Endothelial cell of umbilical vein (primary cell): ENCODE results near the gene MYH14. TPM values are rescaled to one million over a fixed set of nuclear protein-coding genes. Genes with fewer than 3 reads are reported as not detected.

ENCODE experiments used
- BruUV-seq: library from RNA; stranded (reverse); fragments of 400-500 nt; replicated peaks from 2 replicates; lab custom pipeline; 2021; lab: Mats Ljungman, UMichigan
- CTCF ChIA-PET: fragments of 300-600, 350-600 bp; sonication (Branson Sonifier 250); formaldehyde crosslinking; loops from one replicate; lab custom pipeline; 2021; ENCODE audit warnings: antibody characterized with exemption, inconsistent platforms; lab: Charles Lee
- POLR2A ChIA-PET: fragments of 300-600, 350-600 bp; sonication (Branson Sonifier 250); formaldehyde crosslinking; loops from one replicate; lab custom pipeline; 2021; ENCODE audit warnings: antibody characterized with exemption, inconsistent platforms; lab: Charles Lee
- DNase-seq: peaks from one replicate; pipeline ENCODE4 v3.0.0-alpha.2; 2011; ENCODE audit warnings: low read depth, low spot score
- FAIRE-seq: peaks from 2 replicates; lab custom pipeline; 2011; peaks lifted over from hg19 to GRCh38; lab: Jason Lieb, UNC
- H2AFZ ChIP-seq: 2 replicates; pipeline ENCODE4 v1.6.0; 2012; ENCODE audit warnings: low read depth, low read length, control low read depth, inconsistent platforms
- H3K27ac ChIP-seq: 2 replicates; pipeline ENCODE4 v1.5.1; 2011; ENCODE audit warnings: low read depth, mild to moderate bottlenecking, control low read depth, low read length, moderate library complexity; ENCODE audit not compliant: insufficient read depth
- H3K27me3 ChIP-seq, 2 experiments: 2 replicates each; pipeline versions ENCODE4 v1.6.0 to v1.6.1; 2011; ENCODE audit warnings: low read length in 2 of 2, mixed read lengths in 1 of 2; ENCODE audit not compliant: control insufficient read depth in 2 of 2, insufficient read depth in 2 of 2
- H3K36me3 ChIP-seq, 2 experiments: 2 replicates in 1 of 2; 3 replicates in 1 of 2; pipeline ENCODE4 v1.5.1; 2011; ENCODE audit warnings: low read length in 2 of 2, mild to moderate bottlenecking in 1 of 2, moderate library complexity in 1 of 2; ENCODE audit not compliant: control insufficient read depth in 2 of 2, insufficient read depth in 2 of 2; ENCODE audit errors: extremely low read depth in 1 of 2
- H3K4me1 ChIP-seq: 3 replicates; pipeline ENCODE4 v1.5.1; 2011; ENCODE audit warnings: mild to moderate bottlenecking, low read length; ENCODE audit not compliant: control insufficient read depth, insufficient read depth; ENCODE audit errors: extremely low read depth
- H3K4me2 ChIP-seq: 2 replicates; pipeline ENCODE4 v1.6.1; 2011; ENCODE audit warnings: low read length, control low read depth, mixed read lengths; ENCODE audit not compliant: insufficient read depth
- H3K4me3 ChIP-seq, 3 experiments: fragments of 200-600 bp in 1 of 3; sonication (generic), shearing (Covaris generic) in 1 of 3; replicated peaks in 1 of 3; 2 replicates each; pipeline ENCODE4 v1.5.1; 2011 to 2016; ENCODE audit warnings: control low read depth in 3 of 3, low read length in 3 of 3, mild to moderate bottlenecking in 2 of 3, inconsistent platforms in 1 of 3, low read depth in 1 of 3, moderate library complexity in 1 of 3; ENCODE audit not compliant: insufficient read depth in 1 of 3
- H3K79me2 ChIP-seq: 2 replicates; pipeline ENCODE4 v1.6.0; 2012; ENCODE audit warnings: low read length, inconsistent platforms; ENCODE audit not compliant: control insufficient read depth, insufficient read depth
- H3K9ac ChIP-seq: replicated peaks from 2 replicates; pipeline ENCODE3; 2011; ENCODE audit warnings: low read length, control low read depth; ENCODE audit not compliant: insufficient read depth; ENCODE audit errors: extremely low read depth
- H3K9me1 ChIP-seq: replicated peaks from 3 replicates; pipeline ENCODE4 v1.6.0; 2011; ENCODE audit warnings: mild to moderate bottlenecking, low read length; ENCODE audit not compliant: control insufficient read depth, insufficient read depth; ENCODE audit errors: extremely low read depth
- H3K9me3 ChIP-seq: replicated peaks from 2 replicates; pipeline ENCODE4 v1.5.1; 2012; ENCODE audit warnings: low read length, inconsistent platforms; ENCODE audit not compliant: control insufficient read depth, insufficient read depth
- H4K20me1 ChIP-seq: replicated peaks from 2 replicates; pipeline ENCODE3; 2011; ENCODE audit warnings: mild to moderate bottlenecking, low read length; ENCODE audit not compliant: control insufficient read depth, insufficient read depth; ENCODE audit errors: extremely low read depth
- CTCF ChIP-seq, 2 donors: IDR thresholded peaks; 1 replicate in 1 of 2; 2 replicates in 1 of 2; pipeline ENCODE4 v1.5.1; 2011; ENCODE audit warnings: low read length in 2 of 2, mild to moderate bottlenecking in 2 of 2, moderate library complexity in 2 of 2, control low read depth in 1 of 2, inconsistent platforms in 1 of 2, low read depth in 1 of 2; ENCODE audit not compliant: insufficient read depth in 1 of 2; ENCODE audit errors: extremely low read depth in 1 of 2
- EZH2 ChIP-seq: IDR thresholded peaks from 2 replicates; pipeline ENCODE4 v1.6.1; 2012; ENCODE audit warnings: borderline replicate concordance, low read depth, mild to moderate bottlenecking, moderate library complexity, low read length, inconsistent platforms; ENCODE audit not compliant: severe bottlenecking
- FOS ChIP-seq: IDR thresholded peaks from 2 replicates; pipeline ENCODE4 v1.6.1; 2011; ENCODE audit warnings: mild to moderate bottlenecking, low read length, moderate library complexity, borderline replicate concordance; ENCODE audit not compliant: insufficient read depth
- GATA2 ChIP-seq: IDR thresholded peaks from 2 replicates; pipeline ENCODE4 v1.7.0; 2011; ENCODE audit warnings: low read depth, mild to moderate bottlenecking, moderate library complexity, mixed read lengths, low read length; ENCODE audit not compliant: insufficient read length, insufficient read depth
- JUN ChIP-seq: IDR thresholded peaks from 2 replicates; pipeline ENCODE4 v1.6.1; 2011; ENCODE audit warnings: borderline replicate concordance, low read depth; ENCODE audit not compliant: insufficient read length, insufficient read depth
- MAX ChIP-seq: IDR thresholded peaks from 2 replicates; pipeline ENCODE4 v1.6.1; 2011; ENCODE audit not compliant: insufficient read depth, insufficient read length
- MYC ChIP-seq: IDR thresholded peaks from one replicate; pipeline ENCODE4 v1.6.1; 2011; ENCODE audit warnings: mild to moderate bottlenecking, low read depth, low read length
- POLR2A ChIP-seq: IDR thresholded peaks from 2 replicates; pipeline ENCODE4 v1.6.1; 2012; ENCODE audit warnings: low read depth, mild to moderate bottlenecking, control low read depth, low read length
- POLR2AphosphoS5 ChIP-seq: IDR thresholded peaks from 2 replicates; pipeline ENCODE4 v1.6.1; 2012; ENCODE audit warnings: low read depth, mild to moderate bottlenecking, control low read depth, low read length, moderate library complexity; ENCODE audit not compliant: insufficient read depth
- dilution Hi-C: fragments of 300-500 bp; cut with MboI; formaldehyde crosslinking; loops from one replicate; pipeline ENCODE4 v1.15.0; 2019; ENCODE audit warnings: low sequenced_read_pairs; ENCODE audit not compliant: extremely low pct_ligation_motif_present
- intact Hi-C: fragments of 100-400 bp; cut with micrococcal nuclease; formaldehyde crosslinking; loops from one replicate; pipeline ENCODE4 v1.10.0; 2022
- polyA plus RNA-seq, 4 experiments: library from polyadenylated mRNA; depleted of rRNA in 3 of 4; stranded (reverse) in 3 of 4; unstranded in 1 of 4; fragments of >200 nt; gene quantifications; 2 replicates each; pipeline versions ENCODE4 v1.2.1 to v1.2.3, GENCODE V29; 2011 to 2012; ENCODE audit warnings: missing spikeins in 1 of 4
- total RNA-seq: library from RNA; stranded (reverse); gene quantifications from 2 replicates; pipeline ENCODE4 v1.2.3, GENCODE V29; 2021

The MYH14 gene
- total and polyA plus RNA-seq, 2 donors (not counting 3 experiments of a cell fraction or from before 2014, with no cell fraction given), result 0.13 TPM; not detected in 1

GRCh38 chr19:50206191-50206590 lies 2.8 kb downstream of the MYH14 start:
- Histone ChIP-seq H3K36me3 (no peaks in the 10 kb centered on the region), H2AFZ (no peak overlapping the region), H3K4me2 (no peak overlapping the region), H3K9ac (no peak overlapping the region), H4K20me1 (no peaks in the 10 kb centered on the region), H3K4me1 (no peaks in the 10 kb centered on the region), H3K27me3 (peaks cover 10 to 13% of the 10 kb centered on the region in 2 experiments), H3K79me2 (no peaks in the 10 kb centered on the region), H3K4me3 (no peak overlapping the region), H3K9me3 (no peaks in the 10 kb centered on the region), H3K27ac (no peak overlapping the region), H3K9me1 (no peaks in the 10 kb centered on the region)
- no peak for TF ChIP-seq GATA2
- TF ChIP-seq POLR2AphosphoS5, result no peak
- TF ChIP-seq JUN, result no peak
- no peak for TF ChIP-seq MAX
- TF ChIP-seq EZH2, result no peak
- TF ChIP-seq CTCF (IDR thresholded peaks at IDR 0.05; ENCODE audit: extremely low read depth in 1 of 2, insufficient read depth in 1 of 2, low read depth in 1 of 2, low read length in 2 of 2), result no peak
- TF ChIP-seq POLR2A, result no peak
- no peak for TF ChIP-seq FOS
- no peak for TF ChIP-seq MYC
- intact Hi-C loops, result no loop called here
- dilution Hi-C loops, result no loop called here
- ChIA-PET POLR2A (no interaction called here), CTCF (no interaction called here)
- no peak for DNase-seq
- no peak for FAIRE-seq
- no TSS peak for BruUV-seq
